ENCODE results near the gene DNAAF3. TPM values are rescaled to one million over a fixed set of nuclear protein-coding genes. Genes with fewer than 3 reads are reported as not detected.
A peak's percentile ranks its signal among the peaks of the same experiment; 100 is the strongest.

DNAAF3 gene
- total RNA-seq, 1 donor from 2014 or later: 0.53 TPM

DNA sequence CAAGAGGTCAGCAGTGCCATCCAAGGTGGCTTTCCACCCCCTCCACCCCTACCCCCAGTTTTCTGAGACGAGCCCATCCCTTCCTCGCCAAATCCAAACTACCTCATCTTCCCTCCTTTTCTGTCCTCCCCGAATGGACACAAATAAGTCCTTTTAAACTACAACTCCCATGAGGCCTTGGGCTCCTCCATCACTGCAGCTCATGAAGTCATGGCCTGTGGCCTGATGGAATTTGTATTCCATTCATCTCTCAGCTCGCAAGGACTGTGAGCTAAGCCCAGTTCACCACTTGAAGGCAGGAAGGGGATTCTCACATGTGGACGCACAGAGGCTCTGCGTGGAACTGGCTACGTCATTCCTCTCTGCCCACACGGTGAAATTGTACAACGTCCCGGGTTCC lies 30.4 kb upstream of the DNAAF3 start:
- Histone ChIP-seq H3K36me3 (ENCODE audit: control insufficient read depth, insufficient read depth, low read length) (no peaks in the 10 kb centered on the region), H3K27me3 (ENCODE audit: control insufficient read depth, insufficient read depth, low read length) (no peaks in the 10 kb centered on the region), H3K4me3 (ENCODE audit: low read depth, low read length) (no peak overlapping the region)
- DNase-seq (ENCODE audit: low read depth) (no peak), FAIRE-seq (no peak)
- TF ChIP-seq, protein P1, sequence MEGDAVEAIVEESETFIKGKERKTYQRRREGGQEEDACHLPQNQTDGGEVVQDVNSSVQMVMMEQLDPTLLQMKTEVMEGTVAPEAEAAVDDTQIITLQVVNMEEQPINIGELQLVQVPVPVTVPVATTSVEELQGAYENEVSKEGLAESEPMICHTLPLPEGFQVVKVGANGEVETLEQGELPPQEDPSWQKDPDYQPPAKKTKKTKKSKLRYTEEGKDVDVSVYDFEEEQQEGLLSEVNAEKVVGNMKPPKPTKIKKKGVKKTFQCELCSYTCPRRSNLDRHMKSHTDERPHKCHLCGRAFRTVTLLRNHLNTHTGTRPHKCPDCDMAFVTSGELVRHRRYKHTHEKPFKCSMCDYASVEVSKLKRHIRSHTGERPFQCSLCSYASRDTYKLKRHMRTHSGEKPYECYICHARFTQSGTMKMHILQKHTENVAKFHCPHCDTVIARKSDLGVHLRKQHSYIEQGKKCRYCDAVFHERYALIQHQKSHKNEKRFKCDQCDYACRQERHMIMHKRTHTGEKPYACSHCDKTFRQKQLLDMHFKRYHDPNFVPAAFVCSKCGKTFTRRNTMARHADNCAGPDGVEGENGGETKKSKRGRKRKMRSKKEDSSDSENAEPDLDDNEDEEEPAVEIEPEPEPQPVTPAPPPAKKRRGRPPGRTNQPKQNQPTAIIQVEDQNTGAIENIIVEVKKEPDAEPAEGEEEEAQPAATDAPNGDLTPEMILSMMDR (IDR thresholded peaks at IDR 0.05; ENCODE audit: insufficient read depth, low read length, severe bottlenecking): no peak

GRCh38 chr19:55193481-55193880 lies 27.1 kb upstream of the DNAAF3 start:
- TF ChIP-seq, protein P1 (IDR thresholded peaks at IDR 0.05; ENCODE audit: insufficient read depth, low read length, severe bottlenecking): no peak
- DNase-seq (ENCODE audit: low read depth): no peak
- H3K4me3 ChIP-seq (ENCODE audit: low read depth, low read length): no peak overlapping the region
- no peaks in the 10 kb centered on the region for H3K27me3 ChIP-seq (ENCODE audit: control insufficient read depth, insufficient read depth, low read length)
- H3K36me3 ChIP-seq (ENCODE audit: control insufficient read depth, insufficient read depth, low read length): no peaks in the 10 kb centered on the region
- FAIRE-seq: no peak

- TF ChIP-seq, protein P1 (IDR thresholded peaks at IDR 0.05; ENCODE audit: insufficient read depth, low read length, severe bottlenecking): no peak
- DNase-seq (ENCODE audit: low read depth): peak; percentile 99
Observed at GRCh38 chr19:55189403-55189835, 23.0 kb upstream of the DNAAF3 start.

DNA sequence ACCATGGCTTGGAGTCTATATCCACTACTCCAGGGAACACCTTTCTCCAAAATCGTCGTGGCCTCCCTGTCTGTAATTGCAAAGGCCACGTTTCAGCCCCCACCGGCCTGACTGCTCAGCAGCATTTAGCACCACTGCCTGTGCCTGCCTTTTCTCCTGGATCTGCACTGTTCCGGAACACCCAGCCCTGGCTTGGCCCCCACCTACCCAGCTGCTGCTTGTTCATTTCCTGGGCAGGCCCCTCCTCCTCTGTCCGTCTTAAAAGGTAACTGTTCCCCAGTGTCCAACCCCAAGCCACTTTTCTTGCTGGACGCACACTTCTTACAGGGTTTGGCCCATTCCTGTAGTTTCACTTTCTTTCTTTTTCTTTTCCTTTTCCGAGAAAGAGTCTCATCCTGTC lies 22.2 kb upstream of the DNAAF3 start:
- DNase-seq (ENCODE audit: low read depth) (peak; percentile 13), FAIRE-seq (no peak)
- Histone ChIP-seq H3K4me3 (ENCODE audit: low read depth, low read length) (no peak overlapping the region), H3K27me3 (ENCODE audit: control insufficient read depth, insufficient read depth, low read length) (no peaks in the 10 kb centered on the region), H3K36me3 (ENCODE audit: control insufficient read depth, insufficient read depth, low read length) (no peaks in the 10 kb centered on the region)
- TF ChIP-seq, protein P1 (IDR thresholded peaks at IDR 0.05; ENCODE audit: insufficient read depth, low read length, severe bottlenecking): no peak

More at GRCh38 chr19:55189403-55189835, 23.0 kb upstream of the DNAAF3 start:
- no peaks in the 10 kb centered on the region for H3K36me3 ChIP-seq (ENCODE audit: control insufficient read depth, insufficient read depth, low read length)
- peak; percentile 91 for FAIRE-seq
- no peak overlapping the region for H3K4me3 ChIP-seq (ENCODE audit: low read depth, low read length)
- H3K27me3 ChIP-seq (ENCODE audit: control insufficient read depth, insufficient read depth, low read length): no peaks in the 10 kb centered on the region

GRCh38 chr19:55186080-55186479 lies 19.7 kb upstream of the DNAAF3 start:
- no peaks in the 10 kb centered on the region for H3K27me3 ChIP-seq (ENCODE audit: control insufficient read depth, insufficient read depth, low read length)

More at GRCh38 chr19:55186080-55186479, 19.7 kb upstream of the DNAAF3 start:
- H3K4me3 ChIP-seq (ENCODE audit: low read depth, low read length): no peak overlapping the region
- TF ChIP-seq, protein P1 (IDR thresholded peaks at IDR 0.05; ENCODE audit: insufficient read depth, low read length, severe bottlenecking): no peak
- H3K36me3 ChIP-seq (ENCODE audit: control insufficient read depth, insufficient read depth, low read length): no peaks in the 10 kb centered on the region
- FAIRE-seq: no peak
- DNase-seq (ENCODE audit: low read depth): no peak

Data from bronchial epithelial cell (primary cell).